Fibroblast of skin of back (primary cell): ENCODE results near the gene ARPC2.

Experiments used
- DNase-seq: peaks from one replicate; pipeline ENCODE4 v3.0.0-alpha.2; 2013

The ARPC2 gene

GRCh38 chr2:218217360-218218267, 625 bp downstream of the ARPC2 start:
- peak; percentile 43 for DNase-seq

GRCh38 chr2:218218268-218219185, 1.5 kb downstream of the ARPC2 start:
- no peak for DNase-seq

GRCh38 chr2:218219934-218220333, 2.9 kb downstream of the ARPC2 start:
- DNase-seq, result no peak

- DNase-seq, result no peak
Measured at GRCh38 chr2:218221000-218221399, 4.0 kb downstream of the ARPC2 start.

GRCh38 chr2:218223046-218223445, 6.1 kb downstream of the ARPC2 start:
- no peak for DNase-seq

- DNase-seq, result no peak
Measured at GRCh38 chr2:218224186-218224585, 7.2 kb downstream of the ARPC2 start.

- DNase-seq, result no peak
Measured at GRCh38 chr2:218226903-218227302, 9.9 kb downstream of the ARPC2 start.

- DNase-seq, result no peak
Measured at GRCh38 chr2:218228366-218229090, 11.5 kb downstream of the ARPC2 start.

GRCh38 chr2:218229239-218229638, 12.2 kb downstream of the ARPC2 start:
- DNase-seq, result peak; percentile 91

GRCh38 chr2:218229851-218230250, 12.9 kb downstream of the ARPC2 start:
- DNase-seq, result peak; percentile 70

- DNase-seq, result peak; percentile 52
Measured at GRCh38 chr2:218230882-218231281, 13.9 kb downstream of the ARPC2 start.

- DNase-seq, result no peak
Measured at GRCh38 chr2:218233543-218233942, 16.6 kb downstream of the ARPC2 start.

- no peak for DNase-seq
Measured at GRCh38 chr2:218234521-218234920, 17.5 kb downstream of the ARPC2 start.

- no peak for DNase-seq
Measured at GRCh38 chr2:218235017-218235416, 18.0 kb downstream of the ARPC2 start.

- DNase-seq, result no peak
Measured at GRCh38 chr2:218236829-218237228, 19.8 kb downstream of the ARPC2 start.

- DNase-seq, result no peak
Measured at GRCh38 chr2:218238887-218239286, 21.9 kb downstream of the ARPC2 start.

GRCh38 chr2:218244204-218244603, 27.2 kb downstream of the ARPC2 start:
- DNase-seq, result no peak

GRCh38 chr2:218244665-218245064, 27.7 kb downstream of the ARPC2 start:
- no peak for DNase-seq

GRCh38 chr2:218245214-218245613, 28.2 kb downstream of the ARPC2 start:
- no peak for DNase-seq

GRCh38 chr2:218249691-218250090, 32.7 kb downstream of the ARPC2 start:
- no peak for DNase-seq

GRCh38 chr2:218252509-218253231, 35.7 kb downstream of the ARPC2 start:
- no peak for DNase-seq

- no peak for DNase-seq
Measured at GRCh38 chr2:218253232-218253625, 36.2 kb downstream of the ARPC2 start.
